Measurements from ENCODE around the gene TMOD4. TPM values are rescaled to one million over a fixed set of nuclear protein-coding genes. Genes with fewer than 3 reads are reported as not detected.
A peak's percentile ranks its signal among the peaks of the same experiment; 100 is the strongest.

The TMOD4 gene
- total RNA-seq, 1 donor from 2014 or later: 4.4 TPM

- no peaks in the 10 kb centered on the region for H3K9me3 Mint-ChIP-seq
- H3K27me3 Mint-ChIP-seq: no peaks in the 10 kb centered on the region
- peaks cover 81% of the 10 kb centered on the region for H3K36me3 Mint-ChIP-seq (ENCODE audit: low read depth)
- H3K4me3 Mint-ChIP-seq: no peak overlapping the region
- intact Hi-C loops (cut with micrococcal nuclease): no loop called here
- DNase-seq: no peak
- H3K27ac Mint-ChIP-seq: no peak overlapping the region
- ChIA-PET POLR2A (interaction anchor here (1.0 kb wide), 1 partner anchor 14 kb away, joined by 6 read pairs; the partner anchor contains the start of gene VPS72), CTCF (no interaction called here)
- no peak for ATAC-seq (ENCODE audit: low read depth)
- no peak for TF ChIP-seq CTCF (IDR thresholded peaks at IDR 0.05)
- no peaks in the 10 kb centered on the region for H3K4me1 Mint-ChIP-seq
Measured at GRCh38 chr1:151175041-151175741, 590 bp downstream of the TMOD4 start.

GRCh38 chr1:151171190-151171589, 4.6 kb downstream of the TMOD4 start:
- TF ChIP-seq CTCF (IDR thresholded peaks at IDR 0.05): no peak
- Mint-ChIP-seq H3K4me1 (peaks cover 11% of the 10 kb centered on the region), H3K4me3 (no peak overlapping the region), H3K36me3 (ENCODE audit: low read depth) (peaks cover 74% of the 10 kb centered on the region), H3K9me3 (no peaks in the 10 kb centered on the region), H3K27ac (no peak overlapping the region), H3K27me3 (no peaks in the 10 kb centered on the region)
- POLR2A ChIA-PET: interaction anchor here (0.6 to 1.5 kb wide), 2 partner anchors 19 to 580 kb away, joined by 5 read pairs; partner anchors contain the start of gene VPS72
- DNase-seq (no peak), ATAC-seq (ENCODE audit: low read depth) (no peak)
- CTCF ChIA-PET: no interaction called here
- intact Hi-C loops (cut with micrococcal nuclease): no loop called here

DNA sequence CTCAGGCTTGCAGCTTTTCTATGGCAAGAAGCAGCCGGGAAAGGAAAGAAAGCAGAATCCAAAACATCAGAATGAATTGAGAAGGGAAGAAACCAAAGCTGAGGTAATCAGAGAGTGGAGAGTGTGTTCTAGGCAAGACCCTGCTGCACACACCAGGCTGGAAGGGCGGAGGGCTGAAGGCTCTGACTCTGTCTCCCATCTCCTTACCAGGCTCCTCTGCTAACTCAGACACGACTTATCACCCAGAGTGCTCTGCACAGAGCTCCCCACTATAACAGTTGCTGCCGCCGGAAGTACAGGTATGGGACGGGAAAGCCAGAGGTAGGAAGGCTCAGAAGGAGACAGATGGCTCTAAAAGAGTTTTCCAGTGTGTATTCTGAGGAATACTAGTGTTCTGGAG, 8.7 kb downstream of the TMOD4 start:
- no peaks in the 10 kb centered on the region for H3K27me3 Mint-ChIP-seq
- CTCF ChIA-PET: interaction anchor here (2.7 kb wide), 1 partner anchor 67 kb away, joined by 8 read pairs; no protein-coding TSS in a partner anchor
- intact Hi-C loops (cut with micrococcal nuclease): loop anchor here (10.0 kb wide), 1 partner anchor 448 kb away; the partner anchor contains the start of gene SNX27
- H3K9me3 Mint-ChIP-seq: no peaks in the 10 kb centered on the region
- H3K4me3 Mint-ChIP-seq: peak overlapping the region; percentile 92
- POLR2A ChIA-PET: interaction anchor here (1.0 to 2.5 kb wide), 7 partner anchors 10 to 114 kb away, joined by 3 to 22 read pairs (median 7); partner anchors contain the start of genes MLLT11, PSMD4, TNFAIP8L2 and VPS72
- no peak for TF ChIP-seq CTCF (IDR thresholded peaks at IDR 0.05)
- peaks cover 55% of the 10 kb centered on the region for H3K36me3 Mint-ChIP-seq (ENCODE audit: low read depth)
- peaks cover 33% of the 10 kb centered on the region for H3K4me1 Mint-ChIP-seq
- no peak overlapping the region for H3K27ac Mint-ChIP-seq
- ATAC-seq (ENCODE audit: low read depth) (no peak), DNase-seq (no peak)

- DNase-seq (no peak), ATAC-seq (ENCODE audit: low read depth) (no peak)
- no peak for TF ChIP-seq CTCF (IDR thresholded peaks at IDR 0.05)
- Mint-ChIP-seq H3K27ac (peak overlapping the region; percentile 89), H3K27me3 (no peaks in the 10 kb centered on the region), H3K9me3 (no peaks in the 10 kb centered on the region), H3K36me3 (ENCODE audit: low read depth) (peaks cover 57% of the 10 kb centered on the region), H3K4me1 (peaks cover 35% of the 10 kb centered on the region), H3K4me3 (peak overlapping the region; percentile 92)
- intact Hi-C loops (cut with micrococcal nuclease): loop anchor here (1.0 to 10.0 kb wide), 4 partner anchors 24 to 448 kb away; partner anchors contain the start of genes PIP5K1A, PSMD4, SNX27 and VPS72
- ChIA-PET CTCF (interaction anchor here (2.7 kb wide), 1 partner anchor 67 kb away, joined by 8 read pairs; no protein-coding TSS in a partner anchor), POLR2A (interaction anchor here (0.8 to 2.5 kb wide), 9 partner anchors 9 to 803 kb away, joined by 3 to 22 read pairs (median 6); partner anchors contain the start of genes MLLT11, PSMD4, RPRD2 and TNFAIP8L2)
Measured at GRCh38 chr1:151166505-151166956, 9.2 kb downstream of the TMOD4 start.
